HT1080 (cell line): Measurements from ENCODE around the gene CRACR2A. TPM values are rescaled to one million over a fixed set of nuclear protein-coding genes. Genes with fewer than 3 reads are reported as not detected.
A peak's percentile ranks its signal among the peaks of the same experiment; 100 is the strongest.

Experiments
- DNase-seq: peaks from one replicate; pipeline ENCODE4 v3.0.0-alpha.2; 2015; ENCODE audit warnings: low read depth
- total RNA-seq: library from RNA; depleted of rRNA; stranded (reverse); fragments of >200 nt; shearing (Covaris generic); gene quantifications from 2 replicates; pipeline ENCODE4 v1.2.3, GENCODE V29; 2014

Gene CRACR2A
- total RNA-seq, 1 experiment from 2014 or later: 29.8 TPM

- peak; percentile 75 for DNase-seq
Observed at GRCh38 chr12:3752096-3752709, 706 bp downstream of the CRACR2A start.

- no peak for DNase-seq
Observed at GRCh38 chr12:3751151-3752095, 1.5 kb downstream of the CRACR2A start.

GRCh38 chr12:3750616-3751015, 2.3 kb downstream of the CRACR2A start:
- DNase-seq: no peak

GRCh38 chr12:3748620-3749019, 4.3 kb downstream of the CRACR2A start:
- DNase-seq: no peak

GRCh38 chr12:3747976-3748619, 4.8 kb downstream of the CRACR2A start:
- DNase-seq: no peak

GRCh38 chr12:3747543-3747942, 5.4 kb downstream of the CRACR2A start:
- DNase-seq: no peak

- no peak for DNase-seq
Observed at GRCh38 chr12:3746758-3747157, 6.2 kb downstream of the CRACR2A start.

- DNase-seq: no peak
Observed at GRCh38 chr12:3745152-3745551, 7.8 kb downstream of the CRACR2A start.

- DNase-seq: no peak
Observed at GRCh38 chr12:3744229-3744901, 8.5 kb downstream of the CRACR2A start.

GRCh38 chr12:3743803-3744202, 9.1 kb downstream of the CRACR2A start:
- no peak for DNase-seq

GRCh38 chr12:3741882-3742672, 10.8 kb downstream of the CRACR2A start:
- no peak for DNase-seq

- no peak for DNase-seq
Observed at GRCh38 chr12:3740480-3741231, 12.3 kb downstream of the CRACR2A start.

GRCh38 chr12:3735432-3735831, 17.5 kb downstream of the CRACR2A start:
- no peak for DNase-seq

- no peak for DNase-seq
Observed at GRCh38 chr12:3732901-3733300, 20.0 kb downstream of the CRACR2A start.

- DNase-seq: no peak
Observed at GRCh38 chr12:3730111-3730510, 22.8 kb downstream of the CRACR2A start.

GRCh38 chr12:3728686-3729085, 24.2 kb downstream of the CRACR2A start:
- DNase-seq: no peak

- no peak for DNase-seq
Observed at GRCh38 chr12:3727877-3728632, 24.9 kb downstream of the CRACR2A start.

GRCh38 chr12:3727354-3727753, 25.6 kb downstream of the CRACR2A start:
- no peak for DNase-seq

- DNase-seq: no peak
Observed at GRCh38 chr12:3726456-3726855, 26.5 kb downstream of the CRACR2A start.
